WTC11 (cell line): ENCODE data around the gene SH3GL1.

Experiments
- ATF2 ChIP-seq: sonication (generic); formaldehyde crosslinking; IDR thresholded peaks from 2 replicates; pipeline ENCODE4 v1.8.1; 2022; ENCODE audit warnings: low read depth, missing genetic modification reagents, borderline replicate concordance
- CREB1 ChIP-seq: sonication (generic); formaldehyde crosslinking; IDR thresholded peaks from 2 replicates; pipeline ENCODE4 v1.8.0; 2023; ENCODE audit warnings: mild to moderate bottlenecking, missing genetic modification reagents
- CTCF ChIP-seq: fragments of 200-600 bp; IDR thresholded peaks from 2 replicates; pipeline ENCODE4 v1.8.0; 2022; ENCODE audit warnings: antibody characterized with exemption
- FOXP1 ChIP-seq: sonication (generic); formaldehyde crosslinking; IDR thresholded peaks from 2 replicates; pipeline ENCODE4 v1.8.0; 2022; ENCODE audit warnings: missing genetic modification reagents, mild to moderate bottlenecking, moderate library complexity, borderline replicate concordance
- JUN ChIP-seq: sonication (generic); formaldehyde crosslinking; IDR thresholded peaks from 2 replicates; pipeline ENCODE4 v1.8.0; 2023; ENCODE audit warnings: mild to moderate bottlenecking, missing genetic modification reagents
- NR1H2 ChIP-seq: sonication (generic); formaldehyde crosslinking; IDR thresholded peaks from 2 replicates; pipeline ENCODE4 v1.9.0; 2021; ENCODE audit warnings: mild to moderate bottlenecking, moderate library complexity, missing genetic modification reagents
- PREB ChIP-seq: sonication (generic); formaldehyde crosslinking; IDR thresholded peaks from 2 replicates; pipeline ENCODE4 v1.8.1; 2022; ENCODE audit warnings: mild to moderate bottlenecking, missing genetic modification reagents, moderate library complexity, borderline replicate concordance
- ZNF317 ChIP-seq: sonication (generic); formaldehyde crosslinking; IDR thresholded peaks from 2 replicates; pipeline ENCODE4 v1.8.1; 2023; ENCODE audit warnings: low read depth, mild to moderate bottlenecking, moderate library complexity, missing genetic modification reagents, borderline replicate concordance

GRCh38 chr19:4390017-4390566 lies 10.3 kb downstream of the SH3GL1 start:
- TF ChIP-seq ZNF317 (CRISPR knock-in tag) (no peak), PREB (CRISPR knock-in tag) (no peak), NR1H2 (CRISPR knock-in tag) (no peak), ATF2 (CRISPR knock-in tag) (no peak), FOXP1 (CRISPR knock-in tag) (no peak), JUN (CRISPR knock-in tag) (no peak), CTCF (no peak), CREB1 (no peak)
